HG03025 (cell line): ENCODE measurements around the gene OR5AN1.

Source experiments
- ATAC-seq: cut with Tn5 transposase; IDR thresholded peaks from one replicate; pipeline ENCODE4 v1.9.1; 2021; ENCODE audit warnings: mild to moderate bottlenecking, moderate library complexity; ENCODE audit not compliant: unreplicated experiment, low FRiP score

Gene OR5AN1

GRCh38 chr11:59418156-59418555 lies 59.5 kb downstream of the OR5AN1 start:
- no peak for ATAC-seq
